HG02981 (cell line): ENCODE data around the gene FAM53A.

Experiments
- ATAC-seq: cut with Tn5 transposase; IDR thresholded peaks from one replicate; pipeline ENCODE4 v1.9.1; 2021; ENCODE audit warnings: mild to moderate bottlenecking, moderate library complexity; ENCODE audit not compliant: unreplicated experiment

FAM53A gene, protein sequence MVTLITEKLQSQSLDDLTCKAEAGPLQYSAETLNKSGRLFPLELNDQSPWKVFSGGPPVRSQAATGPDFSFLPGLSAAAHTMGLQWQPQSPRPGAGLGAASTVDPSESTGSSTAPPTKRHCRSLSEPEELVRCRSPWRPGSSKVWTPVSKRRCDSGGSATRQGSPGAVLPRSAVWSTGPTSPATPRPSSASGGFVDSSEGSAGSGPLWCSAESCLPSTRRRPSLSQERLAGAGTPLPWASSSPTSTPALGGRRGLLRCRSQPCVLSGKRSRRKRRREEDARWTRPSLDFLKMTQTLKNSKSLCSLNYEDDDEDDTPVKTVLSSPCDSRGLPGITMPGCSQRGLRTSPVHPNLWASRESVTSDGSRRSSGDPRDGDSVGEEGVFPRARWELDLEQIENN

GRCh38 chr4:1683736-1684505 lies at the start of gene FAM53A:
FAM53A (minus strand) TSS chr4:1684313; CDS start chr4:1668741, 15,572 bp downstream.
- ATAC-seq, result peak; percentile 90

DNA sequence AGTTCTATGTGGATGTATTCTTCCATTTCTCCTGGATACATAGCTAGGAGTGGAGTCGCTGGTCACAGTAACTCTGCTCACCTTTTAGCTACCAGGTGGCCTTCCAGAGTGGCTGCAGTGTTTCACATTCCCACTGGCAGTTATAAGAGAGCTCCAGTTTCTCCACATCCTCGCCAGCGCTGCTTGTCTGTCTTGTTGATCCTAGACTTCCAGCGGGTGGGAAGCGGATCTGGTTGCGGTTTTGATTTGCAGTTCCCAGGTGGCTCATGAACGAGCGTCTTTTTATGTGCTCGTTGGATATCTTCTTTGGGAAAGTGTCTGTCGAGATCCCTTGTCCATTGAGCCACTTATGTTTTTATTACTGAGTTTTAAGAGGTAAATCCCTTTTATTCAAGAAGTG lies 48.8 kb upstream of the FAM53A start:
- no peak for ATAC-seq

- no peak for ATAC-seq
Measured at GRCh38 chr4:1731180-1731579, 47.1 kb upstream of the FAM53A start.

DNA sequence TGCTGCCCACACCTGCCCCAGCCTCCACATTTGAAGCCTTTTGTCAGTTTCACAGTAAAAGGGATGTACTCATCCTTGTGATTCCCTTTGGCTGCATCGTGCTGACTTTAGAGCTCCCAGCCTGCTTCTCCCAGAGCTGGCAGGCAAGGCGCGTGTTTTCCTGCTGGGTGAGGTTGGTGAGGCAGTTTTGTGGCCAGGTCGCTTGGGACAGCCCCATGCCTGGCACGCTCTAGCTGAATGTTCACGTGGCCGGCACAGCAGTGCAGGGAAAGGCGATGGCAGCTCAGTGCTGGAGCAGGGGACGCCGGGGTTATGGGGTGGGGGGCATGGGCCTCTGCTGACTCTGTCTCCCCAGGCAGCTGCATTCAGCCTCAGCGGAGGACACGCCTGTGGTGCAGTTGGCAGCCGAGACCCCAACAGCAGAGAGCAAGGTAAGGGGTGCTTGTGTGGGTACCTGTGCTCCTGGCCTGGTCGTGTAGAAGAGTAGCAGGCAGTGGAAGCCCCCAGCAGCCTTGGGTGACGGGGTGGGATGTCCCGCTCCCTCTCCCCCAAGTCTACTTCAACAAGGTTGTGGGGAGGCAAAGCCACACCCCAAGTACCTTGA lies 46.5 kb upstream of the FAM53A start:
- ATAC-seq, result no peak

DNA sequence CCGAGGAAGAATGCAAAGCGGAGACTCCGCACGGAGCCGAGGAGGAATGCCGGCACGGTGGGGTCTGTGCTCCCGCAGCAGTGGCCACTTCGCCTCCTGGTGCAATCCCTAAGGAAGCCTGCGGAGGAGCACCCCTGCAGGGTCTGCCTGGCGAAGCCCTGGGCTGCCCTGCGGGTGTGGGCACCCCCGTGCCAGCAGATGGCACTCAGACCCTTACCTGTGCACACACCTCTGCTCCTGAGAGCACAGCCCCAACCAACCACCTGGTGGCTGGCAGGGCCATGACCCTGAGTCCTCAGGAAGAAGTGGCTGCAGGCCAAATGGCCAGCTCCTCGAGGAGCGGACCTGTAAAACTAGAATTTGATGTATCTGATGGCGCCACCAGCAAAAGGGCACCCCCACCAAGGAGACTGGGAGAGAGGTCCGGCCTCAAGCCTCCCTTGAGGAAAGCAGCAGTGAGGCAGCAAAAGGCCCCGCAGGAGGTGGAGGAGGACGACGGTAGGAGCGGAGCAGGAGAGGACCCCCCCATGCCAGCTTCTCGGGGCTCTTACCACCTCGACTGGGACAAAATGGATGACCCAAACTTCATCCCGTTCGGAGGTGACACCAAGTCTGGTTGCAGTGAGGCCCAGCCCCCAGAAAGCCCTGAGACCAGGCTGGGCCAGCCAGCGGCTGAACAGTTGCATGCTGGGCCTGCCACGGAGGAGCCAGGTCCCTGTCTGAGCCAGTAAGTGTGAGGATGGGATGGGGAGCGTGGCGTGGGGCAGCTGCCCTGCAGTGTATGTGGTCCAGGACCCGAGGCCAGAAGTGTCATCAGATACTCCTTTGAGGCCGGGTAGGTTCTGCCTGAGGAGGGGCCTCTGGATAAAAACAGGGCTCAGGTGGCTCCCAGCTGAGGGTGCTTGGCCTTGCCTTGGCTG lies 44.2 kb upstream of the FAM53A start:
- ATAC-seq, result no peak

GRCh38 chr4:1727117-1728031 lies 43.3 kb upstream of the FAM53A start:
- no peak for ATAC-seq

GRCh38 chr4:1726146-1726934 lies 42.2 kb upstream of the FAM53A start:
- no peak for ATAC-seq

GRCh38 chr4:1725521-1725920 lies 41.4 kb upstream of the FAM53A start:
- no peak for ATAC-seq

GRCh38 chr4:1723131-1723801 lies 39.2 kb upstream of the FAM53A start:
- ATAC-seq, result no peak

DNA sequence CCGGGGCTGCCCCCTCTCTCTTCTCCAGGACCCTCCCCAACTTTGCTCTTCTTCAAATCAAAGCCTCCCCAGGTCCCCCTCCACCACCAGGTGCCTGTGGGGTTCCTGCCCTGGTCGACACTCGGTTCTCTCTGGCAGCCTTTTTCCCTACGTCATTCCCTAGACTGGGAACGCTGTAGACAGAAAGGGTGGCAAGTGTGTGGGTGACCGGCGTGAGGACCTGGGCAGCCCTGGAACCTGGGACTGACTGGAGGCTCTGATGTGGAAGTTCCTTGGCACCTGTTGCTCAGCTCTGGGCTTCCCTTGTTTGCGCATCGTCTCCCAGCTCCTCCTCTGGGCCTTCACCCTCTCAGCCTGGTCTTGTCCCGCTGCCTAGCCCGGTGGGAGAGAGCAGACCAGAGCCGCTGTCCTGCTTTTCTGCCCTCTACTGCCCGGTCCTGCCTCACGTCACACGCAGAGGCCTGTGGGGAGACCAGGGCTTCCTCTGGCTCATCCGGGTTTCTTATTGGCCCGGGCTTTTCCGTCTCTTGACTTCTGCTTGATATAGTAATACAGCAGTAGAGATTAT lies 38.5 kb upstream of the FAM53A start:
- ATAC-seq, result no peak

- peak; percentile 0 for ATAC-seq
Measured at GRCh38 chr4:1721666-1722550, 37.8 kb upstream of the FAM53A start.

GRCh38 chr4:1721003-1721665 lies 37.0 kb upstream of the FAM53A start, which contains the start of the genes TACC3 and TMEM129:
TACC3 (plus strand) TSS chr4:1721521; CDS start chr4:1723422, 1,901 bp downstream.
TMEM129 (minus strand) TSS chr4:1721323; CDS start chr4:1720837, 486 bp downstream.
- peak; percentile 81 for ATAC-seq

DNA sequence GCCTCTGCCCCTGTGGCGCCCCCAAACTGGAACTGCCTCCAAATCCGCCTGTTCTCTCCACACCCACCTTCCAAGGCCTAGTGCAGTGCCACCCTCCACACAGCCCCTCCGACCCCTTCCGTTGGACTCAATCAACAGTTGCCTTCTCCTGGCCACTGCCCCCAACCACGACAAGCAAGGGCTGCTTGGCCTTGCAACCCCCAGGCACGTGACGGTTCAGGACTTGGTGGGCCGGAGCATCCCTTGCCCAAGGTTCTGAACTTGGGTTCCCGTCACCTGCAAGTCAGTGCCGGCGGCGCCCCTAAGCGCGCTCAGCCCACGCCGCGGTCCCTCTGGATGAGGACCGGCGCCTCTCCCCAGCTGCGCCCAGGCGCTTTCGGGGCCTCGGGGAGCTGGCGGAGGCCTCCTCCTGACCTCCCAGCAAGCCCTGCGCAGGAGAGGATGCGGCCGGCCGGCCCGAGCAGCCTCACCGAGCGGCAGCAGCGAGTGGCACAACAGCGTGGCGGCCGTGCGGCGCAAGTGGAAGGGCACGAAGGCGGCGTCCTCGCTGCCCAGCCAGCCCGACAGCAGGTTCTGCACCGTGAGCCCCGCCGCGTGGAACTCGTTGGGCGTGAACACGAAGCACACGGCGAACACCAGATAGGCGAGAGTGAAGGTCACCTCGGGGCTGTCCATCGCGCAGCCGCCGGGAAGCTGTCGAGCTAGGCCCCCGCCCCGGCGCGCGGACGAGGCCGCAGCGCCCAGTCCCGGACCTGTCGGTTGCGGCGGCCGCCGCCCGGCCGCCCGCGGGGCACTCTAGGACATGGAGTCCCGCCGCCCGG lies 36.3 kb upstream of the FAM53A start:
- peak; percentile 16 for ATAC-seq

DNA sequence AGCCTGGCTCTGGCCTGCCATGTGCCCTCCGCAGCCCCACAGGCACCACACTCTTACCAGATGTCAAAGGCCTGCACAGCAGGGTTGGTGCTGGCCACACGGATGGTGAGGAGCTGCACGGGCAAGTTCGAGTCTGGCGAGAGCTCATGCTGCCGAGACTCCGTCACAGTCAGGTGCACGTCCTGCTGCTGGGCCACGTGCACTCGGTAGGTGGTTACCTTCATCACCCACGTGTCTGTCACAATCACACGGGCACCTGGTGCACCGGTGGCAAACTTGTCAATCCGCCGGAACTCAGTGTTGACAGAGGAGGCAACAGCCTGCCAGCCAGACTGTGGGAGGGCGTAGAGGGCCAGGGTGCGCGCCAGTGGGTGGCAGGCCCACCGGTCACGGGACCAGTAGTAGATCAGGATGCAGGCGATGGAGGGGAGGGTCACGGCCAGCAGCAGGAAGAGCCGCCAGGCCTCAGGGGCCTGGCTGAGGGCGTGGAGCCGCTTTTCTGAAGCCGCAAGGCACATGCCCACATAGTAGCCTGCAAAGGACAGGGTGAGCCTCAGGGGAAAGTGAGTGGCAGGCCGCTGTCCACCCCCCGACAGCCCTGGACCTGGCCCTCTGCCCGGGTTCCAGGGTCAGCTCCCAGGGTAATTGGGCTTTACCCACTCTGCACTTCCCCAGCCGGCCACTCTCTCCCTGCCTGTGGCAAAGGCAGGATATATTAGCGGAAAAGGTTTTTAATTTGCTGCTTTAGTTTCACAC lies 34.2 kb upstream of the FAM53A start:
- no peak for ATAC-seq
